Motor neuron (in vitro differentiated cells): ENCODE measurements around the gene APBB2. TPM values are rescaled to one million over a fixed set of nuclear protein-coding genes. Genes with fewer than 3 reads are reported as not detected.
"Not testable (repeated sequence)": the region's sequence is repeated elsewhere in the genome, so short reads cannot be mapped to it uniquely, and the experiment has no call there.

Experiments
- ATAC-seq, 8 experiments: fragments of 200-7000 bp; cut with Tn5 transposase; replicated peaks in 6 of 8; 2 replicates each; pipeline ENCODE4 v1.8.0; 2021; ENCODE audit warnings: mild to moderate bottlenecking in 8 of 8, moderate library complexity in 8 of 8
- H3K27ac ChIP-seq, 2 donors: fragments of 250-450 bp; sonication (Bioruptor Pico); 2 replicates each; pipeline ENCODE4 v1.9.0; 2021; ENCODE audit warnings: antibody characterized with exemption in 2 of 2, mild to moderate bottlenecking in 2 of 2, moderate library complexity in 1 of 2
- H3K4me1 ChIP-seq, 2 donors: fragments of 250-450 bp; sonication (Bioruptor Pico); replicated peaks in 1 of 2; 2 replicates each; pipeline ENCODE4 v1.6.1; 2021; ENCODE audit warnings: antibody characterized with exemption in 2 of 2, mild to moderate bottlenecking in 2 of 2, moderate library complexity in 1 of 2
- H3K4me3 ChIP-seq, 5 donors: fragments of 250-450 bp; sonication (Bioruptor Pico); 2 replicates each; pipeline ENCODE4 v1.9.0; 2021; ENCODE audit warnings: antibody characterized with exemption in 5 of 5, mild to moderate bottlenecking in 5 of 5, moderate library complexity in 4 of 5
- WGBS, 10 experiments: fragments of 450-650 bp; shearing (Covaris generic); methylation state at CpG; one replicate each; pipeline ENCODE4 v1.0.0; 2022; 5-methylcytosine and 5-hydroxymethylcytosine counted together
- in situ Hi-C, 9 experiments: fragments of 400-800 bp; cut with MboI; loops; one replicate each; pipeline ENCODE4 v1.15.0; 2021; ENCODE audit warnings: low sequenced_read_pairs in 9 of 9, low pct_unique_long_range_greater_than_20kb in 2 of 9; ENCODE audit not compliant: unreplicated experiment in 9 of 9
- total RNA-seq, 8 experiments: library from RNA; unstranded; fragments of 300-600 nt; gene quantifications; 2 replicates each; pipeline versions ENCODE4 v1.2.3 to v1.2.4, GENCODE V29; 2022

APBB2 gene
- total RNA-seq, 8 experiments from 2014 or later, result 32.2 to 68.9 (median 52.0) TPM

- 50 to 100% (median 100%) methylated on average over 1 of the region's 1 CpG; no CpG with 5 or more reads in 1 of the 10 experiments for WGBS, 10 experiments
Measured at GRCh38 chr4:41050116-41050515, 164.2 kb downstream of the APBB2 start.

DNA sequence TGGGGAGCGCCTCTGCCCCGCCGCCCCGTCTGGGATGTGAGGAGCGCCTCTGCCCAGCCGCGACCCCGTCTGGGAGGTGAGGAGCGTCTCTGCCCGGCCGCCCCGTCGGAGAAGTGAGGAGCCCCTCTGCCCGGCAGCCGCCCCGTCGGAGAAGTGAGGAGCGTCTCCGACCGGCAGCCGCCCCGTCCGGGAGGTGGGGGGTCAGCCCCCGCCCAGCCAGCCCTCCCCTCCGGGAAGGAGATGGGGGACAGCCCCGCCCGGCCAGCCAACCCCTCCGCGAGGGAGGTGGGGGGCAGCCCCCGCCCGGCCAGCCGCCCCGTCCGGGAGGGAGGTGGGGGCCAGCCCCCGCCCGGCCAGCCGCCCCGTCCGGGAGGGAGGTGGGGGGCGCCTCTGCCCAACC is 165.2 kb downstream of the APBB2 start:
- ATAC-seq, H3K27ac ChIP-seq, in situ Hi-C loops, H3K4me1 ChIP-seq, H3K4me3 ChIP-seq: not testable (repeated sequence)
- no CpG with 5 or more reads among the region's 40 CpGs for WGBS, 10 experiments

More at GRCh38 chr4:41050116-41050515, 164.2 kb downstream of the APBB2 start:
- no peak overlapping the region for H3K4me3 ChIP-seq
- peak in 1 of 8 experiments; percentile 33 for ATAC-seq
- in situ Hi-C loops, result no loop called here
- H3K27ac ChIP-seq, result no peak overlapping the region
- H3K4me1 ChIP-seq, result no peaks in the 10 kb centered on the region

DNA sequence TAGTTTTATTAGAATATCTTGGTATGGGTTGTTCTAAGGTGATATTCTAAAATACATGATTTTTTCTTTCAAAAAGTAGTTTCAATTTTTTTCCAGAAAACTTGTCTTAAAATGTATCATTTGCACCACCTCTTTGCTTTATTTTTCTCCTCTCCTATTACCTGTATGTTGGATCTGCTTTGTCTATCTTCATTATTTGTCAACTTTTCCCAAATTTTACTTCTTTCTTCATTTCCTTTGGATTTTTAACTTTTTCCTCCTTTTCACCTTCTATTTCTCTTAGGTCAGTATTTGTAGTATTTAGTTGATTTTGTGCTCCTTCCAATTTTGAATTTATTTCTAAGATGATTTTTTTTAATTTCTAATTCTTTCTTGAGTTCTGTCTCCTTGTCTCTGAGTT is 169.6 kb downstream of the APBB2 start:
- Histone ChIP-seq H3K27ac (no peak overlapping the region), H3K4me1 (no peaks in the 10 kb centered on the region), H3K4me3 (no peak overlapping the region)
- in situ Hi-C loops, result no loop called here
- ATAC-seq, result no peak

DNA sequence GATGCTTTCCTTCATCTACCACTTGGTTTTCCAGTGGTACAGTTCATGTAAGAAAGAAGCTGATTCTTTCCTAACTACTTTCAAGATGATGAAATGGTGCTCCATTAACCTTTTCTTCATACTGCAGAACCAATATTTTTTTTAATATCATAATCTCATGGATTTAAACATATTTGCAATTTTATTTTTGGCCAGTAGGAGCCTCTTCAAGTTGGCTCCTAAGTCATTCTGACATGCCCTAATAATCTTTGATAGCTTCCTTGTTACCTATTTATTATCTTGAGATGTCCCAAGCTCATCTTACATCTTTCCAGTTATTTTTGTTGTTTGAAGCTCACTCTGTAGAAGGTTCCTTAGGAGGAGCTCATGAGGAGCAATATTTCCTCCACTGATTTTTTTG is 170.2 kb downstream of the APBB2 start:
- in situ Hi-C loops, result no loop called here
- Histone ChIP-seq H3K27ac (no peak overlapping the region), H3K4me1 (no peaks in the 10 kb centered on the region), H3K4me3 (no peak overlapping the region)
- no peak for ATAC-seq

DNA sequence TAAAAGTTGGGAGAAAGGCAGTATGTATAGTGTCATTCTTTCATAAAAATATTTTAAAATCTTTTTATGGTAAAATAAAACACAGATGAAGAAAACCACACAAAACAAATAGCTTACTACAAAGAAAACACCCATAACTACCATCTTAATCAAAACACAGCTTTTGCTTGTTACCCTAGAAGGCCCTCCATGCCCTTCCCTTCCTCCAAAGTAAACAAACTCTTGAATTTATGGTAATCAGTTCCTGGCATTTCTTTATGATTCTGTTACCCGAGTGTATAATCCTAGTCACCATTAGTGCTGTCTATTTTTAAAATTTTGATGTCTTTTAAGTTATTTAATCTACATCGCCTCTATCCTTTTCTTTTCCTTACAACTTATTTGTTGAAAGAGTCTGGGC is 170.9 kb downstream of the APBB2 start:
- Histone ChIP-seq H3K4me1 (no peaks in the 10 kb centered on the region), H3K27ac (no peak overlapping the region), H3K4me3 (no peak overlapping the region)
- in situ Hi-C loops, result no loop called here
- peak in 3 of 8 experiments; percentile 52 to 80 (median 80) for ATAC-seq
- 8 to 100% (median 79%) methylated on average over 1 to 2 of the region's 2 CpGs for WGBS, 10 experiments

DNA sequence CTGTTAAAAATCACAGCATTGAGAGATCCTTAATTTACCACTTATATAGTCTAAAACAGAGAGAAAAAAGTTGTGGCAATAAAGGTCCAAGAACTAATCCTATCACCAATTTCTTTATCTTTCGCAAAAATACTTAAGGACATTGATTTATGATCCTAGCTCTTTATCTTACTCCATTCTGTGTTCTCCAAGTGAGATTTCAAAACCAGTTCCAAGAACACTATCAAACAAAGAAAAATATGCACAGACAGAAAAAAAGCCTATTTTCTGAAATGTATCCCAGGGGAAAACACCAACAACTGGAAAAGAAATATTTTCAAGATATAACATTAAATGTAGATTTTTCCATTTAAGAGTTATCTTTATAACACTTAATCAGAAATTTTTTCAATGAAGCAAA is 172.8 kb downstream of the APBB2 start:
- no peak overlapping the region for H3K4me3 ChIP-seq
- H3K27ac ChIP-seq, result no peak overlapping the region
- no peaks in the 10 kb centered on the region for H3K4me1 ChIP-seq
- ATAC-seq, result no peak
- 88 to 100% (median 100%) methylated on average over 1 of the region's 1 CpG; no CpG with 5 or more reads in 1 of the 10 experiments for WGBS, 10 experiments
- in situ Hi-C loops, result no loop called here

- Histone ChIP-seq H3K27ac (no peak overlapping the region), H3K4me1 (no peaks in the 10 kb centered on the region), H3K4me3 (no peak overlapping the region)
- in situ Hi-C loops, result no loop called here
- ATAC-seq, result no peak
- WGBS, 10 experiments, result 50 to 89% (median 82%) methylated on average over 1 to 3 of the region's 3 CpGs; no CpG with 5 or more reads in 1 of the 10 experiments
Measured at GRCh38 chr4:41039317-41039716, 175.0 kb downstream of the APBB2 start.

- in situ Hi-C loops, result no loop called here
- H3K27ac ChIP-seq, result no peak overlapping the region
- ATAC-seq, result no peak
- H3K4me3 ChIP-seq, result no peak overlapping the region
- H3K4me1 ChIP-seq, result no peaks in the 10 kb centered on the region
- WGBS, 10 experiments, result 88 to 100% (median 100%) methylated on average over 1 to 2 of the region's 2 CpGs; no CpG with 5 or more reads in 3 of the 10 experiments
Measured at GRCh38 chr4:41038304-41038703, 176.0 kb downstream of the APBB2 start.

DNA sequence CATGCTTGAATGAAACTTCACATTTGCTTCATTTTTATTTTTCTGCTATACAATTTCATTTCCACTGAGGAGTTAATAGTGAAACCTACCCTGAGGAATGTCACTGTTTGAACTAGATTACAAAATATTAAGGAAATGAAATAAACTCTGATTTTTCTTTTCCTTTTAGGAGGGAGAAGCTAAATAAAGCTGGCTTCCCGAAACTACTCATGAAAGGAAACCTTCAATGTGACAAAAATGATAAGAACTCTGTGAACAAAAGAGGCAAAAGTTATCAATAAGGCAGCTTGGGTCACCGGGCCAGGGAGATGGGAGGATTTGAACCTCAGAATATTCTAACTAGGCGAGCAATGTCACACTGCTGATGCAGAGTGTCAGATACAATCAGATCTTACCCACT is 185.2 kb downstream of the APBB2 start:
- 29 to 100% (median 78%) methylated on average over 1 to 3 of the region's 3 CpGs; no CpG with 5 or more reads in 1 of the 10 experiments for WGBS, 10 experiments
- H3K27ac ChIP-seq, result no peak overlapping the region
- H3K4me3 ChIP-seq, result no peak overlapping the region
- in situ Hi-C loops, result no loop called here
- no peak for ATAC-seq
- H3K4me1 ChIP-seq, result no peaks in the 10 kb centered on the region

DNA sequence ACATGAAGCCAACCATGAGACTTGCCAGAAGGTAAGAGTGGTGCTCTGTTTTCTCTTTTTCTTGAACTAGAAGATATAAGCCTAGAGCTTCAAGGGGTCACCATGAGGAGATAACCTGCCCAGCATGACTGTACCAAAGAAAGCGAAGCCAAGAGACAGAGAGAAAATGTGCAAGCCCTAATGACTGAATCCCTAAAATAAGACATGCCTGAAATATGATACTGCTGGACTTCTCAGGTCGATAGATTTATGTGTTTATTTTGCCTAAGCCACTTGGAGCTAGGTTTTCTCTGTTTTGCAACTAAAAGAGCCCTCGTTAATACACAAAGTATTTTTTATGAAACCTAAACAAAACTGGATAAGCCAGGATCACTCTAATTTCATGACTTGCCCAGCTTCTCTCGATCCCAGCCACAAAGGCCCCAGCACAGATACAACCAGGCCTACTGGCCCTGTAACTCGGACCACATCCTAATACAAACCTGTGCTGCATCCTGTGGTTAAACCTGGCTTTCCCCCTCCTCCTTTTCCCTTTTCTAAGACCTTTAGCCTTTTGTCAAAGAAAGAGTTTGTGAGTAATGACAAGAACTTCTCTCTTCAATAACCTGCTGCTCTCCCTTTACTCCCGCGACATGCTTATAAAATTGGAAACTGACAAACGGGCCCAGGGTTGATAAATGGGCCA is 185.8 kb downstream of the APBB2 start:
- no peaks in the 10 kb centered on the region for H3K4me1 ChIP-seq
- H3K4me3 ChIP-seq, result no peak overlapping the region
- H3K27ac ChIP-seq, result no peak overlapping the region
- peak in 2 of 8 experiments; percentile 25 to 34 for ATAC-seq
- WGBS, 10 experiments, result 52 to 93% (median 78%) methylated on average over 3 to 8 of the region's 8 CpGs
- in situ Hi-C loops, result no loop called here

- H3K27ac ChIP-seq, result no peak overlapping the region
- in situ Hi-C loops, result no loop called here
- no peak for ATAC-seq
- H3K4me3 ChIP-seq, result no peak overlapping the region
- 80 to 100% (median 100%) methylated on average over 1 of the region's 1 CpG; no CpG with 5 or more reads in 5 of the 10 experiments for WGBS, 10 experiments
- no peaks in the 10 kb centered on the region for H3K4me1 ChIP-seq
Measured at GRCh38 chr4:41026971-41027370, 187.4 kb downstream of the APBB2 start.

GRCh38 chr4:41025824-41026223 is 188.5 kb downstream of the APBB2 start:
- in situ Hi-C loops, result no loop called here
- Histone ChIP-seq H3K4me3 (no peak overlapping the region), H3K4me1 (no peaks in the 10 kb centered on the region), H3K27ac (no peak overlapping the region)
- WGBS, 10 experiments, result 83 to 100% (median 100%) methylated on average over 1 of the region's 2 CpGs; no CpG with 5 or more reads in 7 of the 10 experiments
- ATAC-seq, result no peak

DNA sequence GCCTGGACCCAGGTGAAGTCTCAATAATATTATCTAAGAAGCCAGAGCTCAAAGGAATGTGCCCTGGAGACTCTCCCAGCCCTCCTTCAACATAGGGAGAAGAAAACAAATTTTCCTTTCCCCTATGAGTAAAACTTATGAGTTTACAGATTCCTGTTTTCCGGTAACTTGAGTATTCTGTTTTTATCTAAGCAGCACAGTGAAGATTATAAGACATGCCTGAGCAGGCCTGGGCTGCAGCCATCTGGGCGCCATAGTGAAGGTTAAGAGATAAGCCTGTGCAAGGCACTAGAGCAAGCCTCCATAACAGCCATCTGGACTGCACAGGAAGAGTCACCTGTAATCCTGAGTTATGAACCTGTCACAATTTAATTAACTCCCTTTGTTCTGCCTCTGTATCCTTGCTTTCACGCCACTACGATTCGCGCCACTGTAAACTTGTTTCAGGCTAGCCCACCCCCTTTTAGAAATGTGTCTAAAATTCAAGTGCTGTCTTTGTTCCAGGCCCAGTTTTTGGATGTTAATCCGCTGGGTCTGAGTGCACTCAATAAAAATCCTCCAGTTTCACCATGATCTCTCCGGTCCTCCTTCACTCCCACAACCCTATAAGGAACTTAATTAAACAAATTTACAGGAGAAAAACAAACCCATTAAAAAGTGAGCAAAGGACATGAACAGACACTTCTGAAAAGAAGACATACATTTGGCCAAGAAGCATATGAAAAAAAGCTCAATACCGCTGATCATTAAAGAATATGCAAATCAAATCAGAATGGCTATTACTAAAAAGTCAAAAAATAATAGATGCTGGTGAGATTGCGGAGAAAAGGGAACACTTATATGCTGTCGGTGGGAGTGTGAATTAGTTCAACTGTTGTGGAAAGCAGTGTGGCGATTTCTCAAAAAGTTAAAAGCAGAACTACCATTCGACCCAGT is 189.5 kb downstream of the APBB2 start:
- 80 to 96% (median 93%) methylated on average over 5 to 13 of the region's 13 CpGs for WGBS, 10 experiments
- in situ Hi-C loops, result no loop called here

More for the DNA sequence above, 189.5 kb downstream of the APBB2 start:
- no peak for ATAC-seq
- Histone ChIP-seq H3K4me1 (no peaks in the 10 kb centered on the region), H3K27ac (no peak overlapping the region), H3K4me3 (no peak overlapping the region)
